Loucy (cell line): ENCODE measurements around the gene ZNF93.
"Not testable (repeated sequence)": the region's sequence is repeated elsewhere in the genome, so short reads cannot be mapped to it uniquely, and the experiment has no call there.

Source experiments
- H2AFZ ChIP-seq: fragments of 200-600 bp; sonication (generic); 2 replicates; pipeline ENCODE4 v1.6.0; 2016; ENCODE audit warnings: antibody characterized with exemption, mild to moderate bottlenecking, low read length, moderate library complexity
- H3F3A ChIP-seq: fragments of 200-600 bp; 2 replicates; pipeline ENCODE4 v1.6.0; 2016; ENCODE audit warnings: antibody characterized with exemption, low read depth, mild to moderate bottlenecking
- H3K27me3 ChIP-seq: fragments of 200-600 bp; sonication (generic); 2 replicates; pipeline ENCODE4 v1.6.1; 2014; ENCODE audit warnings: low read length, mild to moderate bottlenecking; ENCODE audit not compliant: insufficient read depth, poor library complexity, severe bottlenecking
- H3K36me3 ChIP-seq: fragments of 200-600 bp; sonication (generic); 2 replicates; pipeline ENCODE4 v1.6.1; 2016; ENCODE audit warnings: low read length; ENCODE audit not compliant: insufficient read depth
- H3K4me1 ChIP-seq: fragments of 200-600 bp; sonication (generic); 2 replicates; pipeline ENCODE4 v1.5.1; 2014; ENCODE audit warnings: low read length, mild to moderate bottlenecking; ENCODE audit not compliant: insufficient read depth, poor library complexity, severe bottlenecking
- H3K4me2 ChIP-seq: fragments of 200-600 bp; sonication (generic); 2 replicates; pipeline ENCODE4 v1.6.0; 2014; ENCODE audit warnings: antibody characterized with exemption, low read length, low read depth, mild to moderate bottlenecking; ENCODE audit not compliant: poor library complexity, severe bottlenecking
- H3K4me3 ChIP-seq: fragments of 200-600 bp; sonication (generic); 2 replicates; pipeline ENCODE4 v1.5.1; 2014; ENCODE audit warnings: low read length, mild to moderate bottlenecking, mixed read lengths; ENCODE audit not compliant: poor library complexity, severe bottlenecking
- H3K79me2 ChIP-seq: fragments of 200-600 bp; sonication (generic); 2 replicates; pipeline ENCODE4 v1.6.1; 2014; ENCODE audit warnings: low read length; ENCODE audit not compliant: insufficient read depth
- H3K9ac ChIP-seq: fragments of 200-600 bp; sonication (generic); 2 replicates; pipeline ENCODE4 v1.6.0; 2014; ENCODE audit warnings: mild to moderate bottlenecking, low read depth, low read length, moderate library complexity; ENCODE audit not compliant: poor library complexity, severe bottlenecking
- H3K9me2 ChIP-seq: fragments of 200-600 bp; sonication (generic); replicated peaks from 2 replicates; pipeline ENCODE4 v1.6.1; 2016; ENCODE audit warnings: low read depth, low read length, mixed read lengths
- H3K9me3 ChIP-seq: fragments of 200-600 bp; sonication (generic); 2 replicates; pipeline ENCODE4 v1.6.1; 2014; ENCODE audit warnings: mild to moderate bottlenecking, antibody characterized with exemption, low read length, low read depth; ENCODE audit not compliant: insufficient read depth
- H4K20me1 ChIP-seq: fragments of 200-600 bp; sonication (generic); 2 replicates; pipeline ENCODE4 v1.6.0; 2014; ENCODE audit warnings: antibody characterized with exemption, low read length, mild to moderate bottlenecking; ENCODE audit not compliant: insufficient read depth, poor library complexity, severe bottlenecking
- CTCF ChIP-seq: fragments of 200-600 bp; sonication (generic); conservative IDR thresholded peaks from 2 replicates; pipeline ENCODE4 v1.5.1; 2014; ENCODE audit warnings: mild to moderate bottlenecking, antibody characterized with exemption, low read length
- EZH2phosphoT487 ChIP-seq: fragments of 200-600 bp; IDR thresholded peaks from 2 replicates; pipeline ENCODE4 v1.6.1; 2018; ENCODE audit warnings: antibody characterized with exemption, mild to moderate bottlenecking, moderate library complexity, borderline replicate concordance

ZNF93 gene

GRCh38 chr19:19959151-19959799 lies 58.5 kb downstream of the ZNF93 start:
- H3K4me1 ChIP-seq, H4K20me1 ChIP-seq, H3F3A ChIP-seq, H3K79me2 ChIP-seq, H3K9me3 ChIP-seq, H3K27me3 ChIP-seq, H3K9ac ChIP-seq, H3K9me2 ChIP-seq, H3K36me3 ChIP-seq: not testable (repeated sequence)
- peak overlapping the region; percentile 49 for H3K4me3 ChIP-seq
- H3K4me2 ChIP-seq, result peak overlapping the region; percentile 65
- H2AFZ ChIP-seq, result peak overlapping the region; percentile 60
- peak; percentile 64 for TF ChIP-seq CTCF

GRCh38 chr19:19964416-19964815 lies 63.7 kb downstream of the ZNF93 start:
- Histone ChIP-seq H3K9ac (no peak overlapping the region), H3K4me1 (no peaks in the 10 kb centered on the region), H3K4me2 (no peak overlapping the region), H3K4me3 (no peak overlapping the region), H2AFZ (no peak overlapping the region), H3K79me2 (no peaks in the 10 kb centered on the region), H3K9me3 (peaks cover 4% of the 10 kb centered on the region; the same call in 1 of the 2 replicates), H4K20me1 (no peaks in the 10 kb centered on the region), H3F3A (no peaks in the 10 kb centered on the region), H3K27me3 (no peaks in the 10 kb centered on the region), H3K36me3 (no peaks in the 10 kb centered on the region), H3K9me2 (no peaks in the 10 kb centered on the region)
- TF ChIP-seq EZH2phosphoT487, result no peak
- no peak for TF ChIP-seq CTCF

- H3K9me3 ChIP-seq, H3K27me3 ChIP-seq, H3K9me2 ChIP-seq, H4K20me1 ChIP-seq, H3K79me2 ChIP-seq, H3K4me3 ChIP-seq, H2AFZ ChIP-seq, H3K4me2 ChIP-seq, H3K9ac ChIP-seq, H3K4me1 ChIP-seq, H3F3A ChIP-seq, H3K36me3 ChIP-seq: not testable (repeated sequence)
Measured at GRCh38 chr19:19966126-19966525, 65.4 kb downstream of the ZNF93 start.

GRCh38 chr19:19966862-19967261 lies 66.1 kb downstream of the ZNF93 start:
- no peaks in the 10 kb centered on the region for H3K36me3 ChIP-seq
- no peak overlapping the region for H3K4me3 ChIP-seq
- H3K4me1 ChIP-seq, result no peaks in the 10 kb centered on the region
- H3K9me2 ChIP-seq, result no peaks in the 10 kb centered on the region
- no peaks in the 10 kb centered on the region for H3K79me2 ChIP-seq
- no peak overlapping the region for H3K9ac ChIP-seq
- H3F3A ChIP-seq, result no peaks in the 10 kb centered on the region
- TF ChIP-seq EZH2phosphoT487, result no peak
- TF ChIP-seq CTCF, result no peak
- H2AFZ ChIP-seq, result no peak overlapping the region
- H3K4me2 ChIP-seq, result no peak overlapping the region
- H4K20me1 ChIP-seq, result no peaks in the 10 kb centered on the region
- no peaks in the 10 kb centered on the region for H3K27me3 ChIP-seq
- peaks cover 4% of the 10 kb centered on the region; the same call in 1 of the 2 replicates for H3K9me3 ChIP-seq
